ENCODE measurements around the gene C4orf54.

C4orf54 gene

DNA sequence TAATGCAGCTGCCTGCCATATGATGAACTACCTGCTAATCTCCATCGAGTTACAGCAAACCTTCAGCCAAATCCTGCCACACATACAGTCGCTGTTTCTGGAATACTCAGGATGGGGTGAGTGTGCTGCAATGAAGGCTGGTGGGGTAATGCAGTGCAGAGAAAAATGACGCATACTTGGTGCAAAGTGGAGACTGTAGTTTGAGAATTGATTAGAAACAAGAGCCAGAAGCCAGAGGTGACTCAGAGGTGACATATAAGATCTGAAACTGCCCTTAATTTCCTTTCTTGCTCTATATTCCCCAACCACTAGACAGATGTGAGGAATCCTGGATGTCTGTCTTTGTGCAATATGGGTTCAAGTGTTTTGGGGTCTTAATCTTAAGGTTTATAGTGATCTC lies 22.0 kb downstream of the C4orf54 start:
- TF ChIP-seq CTCF (IDR thresholded peaks at IDR 0.05; ENCODE audit: insufficient read depth, low read length, poor library complexity, severe bottlenecking) = no peak
- TF ChIP-seq EZH2phosphoT487 (conservative IDR thresholded peaks at IDR 0.05; ENCODE audit: low read length) = no peak
- H3K9me3 ChIP-seq (ENCODE audit: insufficient read depth, low read length) = no peaks in the 10 kb centered on the region
- no peaks in the 10 kb centered on the region for H3K9me2 ChIP-seq (replicated peaks; ENCODE audit: insufficient read depth, low read length)
- H3F3A ChIP-seq (ENCODE audit: insufficient read depth) = no peaks in the 10 kb centered on the region
- no peaks in the 10 kb centered on the region for H3K27me3 ChIP-seq (ENCODE audit: low read length)
- no peak overlapping the region for H2AFZ ChIP-seq (ENCODE audit: low read depth, low read length, severe bottlenecking)
- H3K36me3 ChIP-seq (ENCODE audit: low read length) = no peaks in the 10 kb centered on the region
- no peak overlapping the region for H3K4me3 ChIP-seq (ENCODE audit: insufficient read depth, low read length, poor library complexity, severe bottlenecking)
- no peak overlapping the region for H3K4me2 ChIP-seq (ENCODE audit: low read depth, low read length, poor library complexity, severe bottlenecking)
- H3K9ac ChIP-seq (ENCODE audit: low read length) = no peak overlapping the region
- no peaks in the 10 kb centered on the region for H4K20me1 ChIP-seq (ENCODE audit: low read depth, low read length)
- H3K79me2 ChIP-seq (ENCODE audit: insufficient read depth, low read length) = no peaks in the 10 kb centered on the region
- no peak overlapping the region for H3K27ac ChIP-seq (ENCODE audit: low read depth, low read length)

- Histone ChIP-seq H3K4me2 (ENCODE audit: low read depth, low read length, poor library complexity, severe bottlenecking) (no peak overlapping the region), H3K79me2 (ENCODE audit: insufficient read depth, low read length) (no peaks in the 10 kb centered on the region), H3K9me3 (ENCODE audit: insufficient read depth, low read length) (no peaks in the 10 kb centered on the region), H3K9ac (ENCODE audit: low read length) (no peak overlapping the region), H3K36me3 (ENCODE audit: low read length) (no peaks in the 10 kb centered on the region), H3K4me3 (ENCODE audit: insufficient read depth, low read length, poor library complexity, severe bottlenecking) (no peak overlapping the region), H3K9me2 (replicated peaks; ENCODE audit: insufficient read depth, low read length) (no peaks in the 10 kb centered on the region), H2AFZ (ENCODE audit: low read depth, low read length, severe bottlenecking) (no peak overlapping the region), H4K20me1 (ENCODE audit: low read depth, low read length) (no peaks in the 10 kb centered on the region), H3K27me3 (ENCODE audit: low read length) (no peaks in the 10 kb centered on the region), H3K27ac (ENCODE audit: low read depth, low read length) (no peak overlapping the region), H3F3A (ENCODE audit: insufficient read depth) (no peaks in the 10 kb centered on the region)
- TF ChIP-seq CTCF (IDR thresholded peaks at IDR 0.05; ENCODE audit: insufficient read depth, low read length, poor library complexity, severe bottlenecking) = no peak
- no peak for TF ChIP-seq EZH2phosphoT487 (conservative IDR thresholded peaks at IDR 0.05; ENCODE audit: low read length)
These were observed 22.8 kb downstream of the C4orf54 start for GRCh38 chr4:99634742-99635360.

DNA sequence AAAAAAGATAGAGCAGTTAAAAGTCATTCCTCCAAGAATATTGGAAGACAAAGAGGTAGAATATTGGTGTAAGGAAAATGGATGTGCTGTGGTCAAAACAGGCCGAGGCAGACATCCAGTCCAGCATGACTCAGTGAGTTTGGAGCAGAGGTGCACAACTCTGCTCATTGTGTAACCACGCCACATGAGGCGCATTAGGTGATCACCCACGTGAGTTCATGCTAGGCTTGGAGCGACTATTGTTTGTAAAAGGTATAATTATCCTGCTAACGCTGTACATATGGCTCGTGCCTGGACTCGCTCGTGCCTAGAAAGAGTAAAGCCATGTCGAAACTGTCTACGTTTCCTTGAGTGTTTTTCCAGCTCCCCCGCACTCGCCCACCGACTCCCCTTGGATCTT lies 23.9 kb downstream of the C4orf54 start:
- Histone ChIP-seq H3K9me3 (ENCODE audit: insufficient read depth, low read length) (no peaks in the 10 kb centered on the region), H3K36me3 (ENCODE audit: low read length) (no peaks in the 10 kb centered on the region), H3K4me2 (ENCODE audit: low read depth, low read length, poor library complexity, severe bottlenecking) (no peak overlapping the region), H3K9me2 (replicated peaks; ENCODE audit: insufficient read depth, low read length) (no peaks in the 10 kb centered on the region), H3K27ac (ENCODE audit: low read depth, low read length) (no peak overlapping the region), H3K79me2 (ENCODE audit: insufficient read depth, low read length) (no peaks in the 10 kb centered on the region), H4K20me1 (ENCODE audit: low read depth, low read length) (no peaks in the 10 kb centered on the region), H3K27me3 (ENCODE audit: low read length) (no peaks in the 10 kb centered on the region), H3K4me3 (ENCODE audit: insufficient read depth, low read length, poor library complexity, severe bottlenecking) (no peak overlapping the region), H3K9ac (ENCODE audit: low read length) (no peak overlapping the region), H3F3A (ENCODE audit: insufficient read depth) (no peaks in the 10 kb centered on the region), H2AFZ (ENCODE audit: low read depth, low read length, severe bottlenecking) (no peak overlapping the region)
- TF ChIP-seq CTCF (IDR thresholded peaks at IDR 0.05; ENCODE audit: insufficient read depth, low read length, poor library complexity, severe bottlenecking) (no peak), EZH2phosphoT487 (conservative IDR thresholded peaks at IDR 0.05; ENCODE audit: low read length) (no peak)
